Stimulated activated CD8-positive, alpha-beta memory T cell treated with anti-CD3 and anti-CD28 coated beads, Interleukin-15, amount 100 ng/mL, for 24 hours (primary cell): ENCODE data around the gene CPN2.

Experiments used
- DNase-seq: peaks from one replicate; pipeline ENCODE4 v3.0.0-alpha.2; 2020; ENCODE audit warnings: low read depth

CPN2 gene

GRCh38 chr3:194312186-194312742, 38.9 kb downstream of the CPN2 start:
- no peak for DNase-seq

DNA sequence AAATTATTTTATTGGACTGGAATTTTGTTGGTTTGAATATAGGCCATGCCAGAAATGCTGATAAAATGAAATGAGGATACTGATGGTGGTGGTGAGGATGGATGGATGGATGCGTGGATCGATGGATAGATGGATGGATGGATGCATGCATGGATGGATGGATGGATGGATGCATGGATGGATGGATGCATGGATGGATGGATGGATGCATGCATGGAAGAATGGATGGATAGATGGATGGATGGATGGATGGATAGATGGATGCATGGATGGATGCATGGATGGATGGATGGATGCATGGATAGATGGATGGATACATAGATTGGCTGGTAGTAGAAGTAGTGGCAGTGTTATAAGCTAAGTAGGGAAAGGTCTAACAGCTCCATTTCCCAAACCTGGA, 40.1 kb downstream of the CPN2 start:
- no peak for DNase-seq

DNA sequence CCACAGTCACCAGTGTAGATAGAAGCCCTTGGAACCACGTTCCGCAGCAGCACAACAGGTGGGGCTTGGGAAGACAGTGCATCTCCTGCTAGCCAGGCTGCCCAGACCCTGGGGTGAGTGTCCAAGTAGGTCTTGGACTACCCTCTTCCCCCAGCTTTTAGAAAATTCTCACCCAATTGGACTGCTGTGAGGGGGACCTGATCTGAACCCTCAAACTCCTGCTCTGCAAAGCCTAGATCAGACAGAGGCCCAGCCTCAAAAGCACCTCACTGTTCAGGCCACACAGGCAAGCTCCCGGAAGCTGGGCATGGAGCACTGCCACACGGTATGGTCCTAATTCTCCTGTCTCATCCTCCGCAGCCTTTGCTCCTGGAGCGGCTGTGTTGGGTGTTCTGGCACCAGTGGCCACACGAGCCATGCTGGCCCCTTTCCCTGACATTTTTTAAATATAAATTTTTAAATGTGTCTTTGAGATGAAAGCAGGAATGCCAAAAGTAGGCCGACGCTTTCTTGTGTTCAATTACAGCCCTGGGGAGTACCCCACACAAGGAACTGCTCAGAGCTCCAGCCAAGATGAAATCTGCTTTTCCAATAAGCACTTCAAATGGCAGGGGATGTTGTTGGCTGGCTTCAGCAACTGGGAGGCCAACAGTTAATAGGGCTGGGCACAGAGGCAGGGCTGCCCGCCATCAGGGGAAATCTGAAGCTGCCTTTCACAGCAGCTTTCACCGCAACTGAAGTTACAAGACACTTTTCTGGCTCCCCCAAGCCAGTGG, 40.9 kb downstream of the CPN2 start:
- DNase-seq = no peak

GRCh38 chr3:194308601-194309449, 42.3 kb downstream of the CPN2 start:
- DNase-seq = no peak

- no peak for DNase-seq
Observed at GRCh38 chr3:194307849-194308248, 43.3 kb downstream of the CPN2 start.

DNA sequence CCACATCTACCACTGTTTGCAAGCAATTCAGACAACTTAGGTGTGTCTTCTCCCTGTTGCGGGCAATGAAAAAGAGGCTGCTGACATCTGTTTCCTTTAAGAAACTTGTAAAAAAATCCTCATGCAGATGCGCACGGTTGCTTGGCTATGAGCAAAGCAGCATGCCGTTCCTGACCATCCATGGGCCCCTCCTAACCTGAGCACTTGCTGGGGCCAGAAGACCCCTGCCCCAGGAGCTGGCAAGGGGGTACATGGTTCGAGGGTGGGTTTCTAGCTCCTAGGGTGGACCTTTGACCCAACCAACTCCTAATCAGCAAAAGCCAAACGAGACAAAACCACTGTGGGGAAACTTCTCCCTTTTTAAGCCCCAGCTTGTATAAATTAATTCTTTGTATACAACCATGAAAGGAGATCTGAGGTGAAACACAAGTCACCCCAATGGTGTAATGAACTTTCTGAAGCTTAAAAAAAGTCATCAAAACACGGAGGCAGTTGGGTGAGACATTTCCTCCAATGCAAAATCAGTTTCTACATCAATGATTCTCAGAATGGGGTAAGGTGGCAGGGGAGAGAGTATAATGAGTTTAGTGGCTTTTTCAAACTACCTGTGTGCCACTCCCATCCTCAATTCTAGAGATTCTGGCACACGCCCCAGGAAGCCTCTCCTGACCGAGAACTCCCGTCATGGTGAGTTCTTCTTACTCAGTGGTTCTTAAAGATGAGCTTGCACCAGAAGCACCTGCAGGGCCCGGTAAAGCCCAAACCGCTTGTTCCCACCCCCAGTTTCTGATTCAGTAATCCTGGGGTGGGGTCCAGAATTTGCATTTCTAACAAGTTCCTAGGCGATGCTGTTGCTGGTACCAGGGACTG, 44.1 kb downstream of the CPN2 start:
- no peak for DNase-seq

DNA sequence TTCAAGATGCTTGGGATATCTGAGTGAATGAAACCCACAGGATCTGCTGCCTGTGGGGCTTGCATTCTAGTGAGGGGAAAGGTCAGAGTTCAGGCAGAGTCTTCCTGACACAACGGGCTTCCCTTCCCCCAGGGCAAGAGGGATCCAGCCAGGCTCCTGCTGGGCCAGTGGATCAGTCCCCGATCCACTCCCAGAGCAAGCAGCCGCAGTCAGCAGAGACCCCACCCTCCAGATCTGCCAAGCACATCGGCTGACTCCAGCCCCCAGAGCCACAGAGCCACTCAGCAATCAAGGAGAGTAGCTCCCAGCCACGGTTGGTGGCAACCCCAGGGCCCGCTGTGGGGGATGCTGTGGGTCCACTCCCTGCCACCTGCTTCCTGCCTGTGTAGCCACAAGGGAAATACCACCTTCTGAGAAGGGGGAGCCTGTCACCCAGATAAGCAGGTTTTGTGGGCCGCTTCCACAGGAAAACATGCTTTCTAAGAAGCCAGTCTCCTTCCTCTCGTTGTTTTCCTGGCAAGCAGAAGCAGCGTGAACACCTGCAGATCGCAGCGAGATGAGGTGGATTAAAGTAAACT, 44.9 kb downstream of the CPN2 start:
- DNase-seq = no peak

GRCh38 chr3:194305356-194306108, 45.6 kb downstream of the CPN2 start:
- no peak for DNase-seq

GRCh38 chr3:194304186-194304917, 46.8 kb downstream of the CPN2 start:
- no peak for DNase-seq

DNA sequence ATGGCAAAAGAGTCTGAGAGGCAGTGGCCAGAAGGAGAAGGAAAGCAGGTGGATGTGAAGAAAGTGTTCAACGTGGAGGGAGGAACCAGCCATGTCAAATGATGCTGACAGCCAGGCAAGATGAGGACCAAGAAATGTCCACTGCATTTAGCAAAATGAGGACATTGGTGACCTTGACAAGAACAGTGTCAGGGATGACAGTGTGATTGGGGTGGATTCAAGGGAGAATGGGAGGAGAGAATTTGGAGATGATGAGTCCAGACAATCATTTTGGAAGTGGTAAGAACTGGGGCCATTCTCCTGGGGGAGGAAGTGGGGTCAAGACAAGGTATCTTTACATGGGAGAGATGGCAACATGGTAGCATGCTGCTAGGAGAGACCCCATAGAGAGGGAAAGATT, 47.4 kb downstream of the CPN2 start:
- DNase-seq = no peak

GRCh38 chr3:194301730-194302129, 49.4 kb downstream of the CPN2 start:
- DNase-seq = no peak

GRCh38 chr3:194300936-194301335, 50.2 kb downstream of the CPN2 start:
- DNase-seq = no peak

DNA sequence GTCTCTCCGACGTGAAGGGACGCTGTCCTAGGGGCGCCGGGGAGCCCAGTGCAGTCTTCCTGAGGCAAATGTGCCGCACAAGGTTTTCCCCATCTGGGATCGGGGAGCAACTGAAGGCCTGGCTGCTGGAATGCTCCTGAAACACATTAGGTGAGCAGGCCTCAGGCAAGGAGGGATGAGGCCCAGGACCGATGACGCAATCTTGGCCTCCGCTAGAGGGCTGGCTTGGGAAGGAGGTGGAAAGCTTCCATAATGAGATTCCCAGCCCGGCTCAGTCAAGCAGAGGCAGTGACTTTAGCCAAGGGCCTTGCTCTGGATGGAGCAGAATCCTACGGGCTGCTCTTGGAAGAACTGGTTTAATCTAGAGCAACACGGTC, 50.8 kb downstream of the CPN2 start:
- DNase-seq = no peak

DNA sequence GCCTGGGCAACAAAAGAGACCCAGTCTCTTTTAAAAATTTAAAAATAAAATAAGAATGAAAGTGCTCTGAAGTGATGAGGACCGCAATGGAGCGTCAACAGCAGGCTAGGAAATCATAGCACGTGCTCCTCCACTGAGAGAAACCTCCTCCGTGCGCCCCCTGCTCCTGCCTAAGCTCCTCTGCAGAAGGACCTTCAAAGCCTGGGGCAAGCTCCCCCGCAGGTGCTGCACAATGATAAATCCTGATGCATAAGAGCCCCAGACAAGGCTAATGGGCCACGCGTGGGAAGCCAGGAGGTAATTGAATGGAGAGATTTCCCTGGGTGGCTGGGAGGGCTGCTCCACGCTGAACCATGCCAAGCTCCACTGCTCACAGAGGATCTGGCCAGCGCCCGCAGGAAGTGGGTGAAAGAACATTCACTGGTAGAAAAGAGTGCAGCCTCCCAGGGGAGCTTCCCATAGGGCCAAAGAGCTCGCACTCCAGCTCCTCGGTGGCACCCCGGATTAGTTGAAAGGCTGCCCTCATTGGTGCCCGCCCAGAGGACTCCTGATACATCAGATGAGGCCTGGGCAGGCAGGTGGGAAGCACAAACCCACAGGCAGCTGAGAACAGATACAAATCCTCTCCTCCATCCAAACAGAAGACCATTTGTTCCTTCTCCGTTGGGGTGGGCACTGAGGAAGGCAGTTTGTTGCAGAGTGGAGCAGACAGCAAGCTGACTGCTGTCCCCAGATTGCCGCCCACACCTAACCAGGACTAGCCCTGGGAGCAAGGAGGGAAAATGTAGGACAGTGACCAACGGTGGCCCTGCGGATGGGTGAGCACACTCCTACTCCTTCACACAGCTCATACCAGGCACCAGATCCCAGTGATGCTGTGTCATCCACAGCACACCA, 52.5 kb downstream of the CPN2 start:
- DNase-seq = no peak

DNA sequence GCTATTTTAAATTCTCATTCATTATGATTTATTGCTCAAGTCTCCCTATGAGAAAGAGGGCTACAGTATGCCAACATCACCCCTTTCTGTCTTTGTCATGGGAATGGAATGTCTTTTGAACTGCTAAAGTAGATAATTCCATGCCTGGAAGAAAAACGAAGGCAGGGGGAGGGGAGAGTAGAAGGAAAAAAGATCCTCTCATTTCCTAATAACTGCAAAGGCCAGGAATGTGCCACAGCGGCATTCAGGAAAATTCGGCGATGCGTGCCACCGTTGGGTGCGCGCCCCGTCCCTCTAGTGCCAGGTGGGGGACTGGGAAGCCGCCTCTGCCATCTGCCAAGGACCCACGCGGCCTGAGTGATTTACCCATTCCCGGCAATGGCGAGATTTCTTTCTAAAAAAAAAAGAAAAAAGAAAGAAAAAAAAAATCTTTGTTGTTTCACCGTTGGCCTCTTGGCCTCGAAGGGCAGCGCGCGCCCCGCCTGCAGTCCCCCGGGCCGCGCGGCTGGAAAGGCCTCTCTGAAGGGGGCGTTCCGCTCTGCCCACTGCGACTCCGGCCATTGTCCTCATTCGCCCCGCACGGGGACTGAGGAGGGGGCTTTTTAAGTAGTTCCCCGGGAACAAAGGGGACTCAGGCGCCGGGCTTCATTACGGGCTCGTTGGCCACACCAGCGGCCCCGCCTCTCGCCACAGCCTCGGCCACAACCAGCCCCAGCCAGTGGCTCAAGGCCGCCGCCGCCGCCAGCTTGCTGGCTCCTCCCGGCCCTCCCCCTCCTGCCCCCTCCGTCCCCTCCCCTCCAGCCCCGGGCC, 54.5 kb downstream of the CPN2 start:
- no peak for DNase-seq

GRCh38 chr3:194294895-194295214, 56.3 kb downstream of the CPN2 start:
- DNase-seq = no peak

DNA sequence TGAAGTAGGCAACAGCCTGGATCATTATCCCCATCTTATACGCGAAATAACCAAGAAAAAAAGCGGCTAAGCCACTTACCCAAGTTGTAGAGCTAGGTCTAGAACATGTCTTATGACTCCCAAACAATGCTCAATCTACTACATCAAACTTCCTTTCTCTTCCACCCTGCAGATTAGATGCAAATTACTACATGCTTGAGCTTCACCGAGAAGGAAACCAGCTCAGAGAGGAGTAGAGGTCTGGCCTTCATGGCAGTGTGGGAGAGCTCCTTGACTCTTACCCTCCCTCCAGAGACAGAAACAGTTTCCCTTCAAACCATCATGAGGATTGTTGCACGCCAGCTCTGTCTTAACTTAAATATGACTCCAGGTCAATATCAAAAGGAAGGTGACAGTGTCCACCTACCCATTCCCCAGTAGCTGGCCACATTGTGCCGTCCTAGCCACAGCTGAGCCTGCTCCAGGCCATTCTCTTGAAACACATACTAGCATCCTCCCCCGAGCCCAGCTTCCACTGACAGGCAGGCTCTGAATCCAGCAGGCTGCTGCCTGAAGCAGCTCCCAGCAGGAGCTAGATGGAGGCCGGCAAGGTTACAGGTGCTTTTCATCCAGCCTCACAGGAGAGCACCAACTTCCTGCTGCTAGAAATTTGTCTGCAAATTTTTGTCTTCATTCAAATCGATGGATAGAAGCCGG, 56.8 kb downstream of the CPN2 start:
- no peak for DNase-seq
